GM19328 (cell line): ENCODE measurements around the gene ETNK2.

ENCODE experiments used
- ATAC-seq: cut with Tn5 transposase; IDR thresholded peaks from one replicate; pipeline ENCODE4 v1.9.1; 2021; ENCODE audit warnings: mild to moderate bottlenecking, moderate library complexity; ENCODE audit not compliant: unreplicated experiment

The ETNK2 gene

GRCh38 chr1:204151552-204152309 lies at the start of gene ETNK2:
ETNK2 (minus strand) TSS chr1:204152044; CDS start chr1:204151852, 192 bp downstream.
- no peak for ATAC-seq

GRCh38 chr1:204201348-204202040 lies 49.6 kb upstream of the ETNK2 start:
- no peak for ATAC-seq

GRCh38 chr1:204199579-204199978 lies 47.7 kb upstream of the ETNK2 start:
- no peak for ATAC-seq

- no peak for ATAC-seq
Observed at GRCh38 chr1:204198348-204199340, 46.8 kb upstream of the ETNK2 start.

GRCh38 chr1:204197068-204197467 lies 45.2 kb upstream of the ETNK2 start:
- no peak for ATAC-seq

- ATAC-seq = no peak
Observed at GRCh38 chr1:204196068-204196795, 44.4 kb upstream of the ETNK2 start, which contains the start of gene KISS1. KISS1 (minus strand) TSS chr1:204196491; CDS start chr1:204192876, 3,615 bp downstream.

GRCh38 chr1:204194771-204195170 lies 42.9 kb upstream of the ETNK2 start:
- no peak for ATAC-seq

GRCh38 chr1:204194080-204194479 lies 42.2 kb upstream of the ETNK2 start:
- ATAC-seq = no peak

- ATAC-seq = no peak
Observed at GRCh38 chr1:204192589-204193352, 40.9 kb upstream of the ETNK2 start.

GRCh38 chr1:204192046-204192445 lies 40.2 kb upstream of the ETNK2 start:
- no peak for ATAC-seq

GRCh38 chr1:204191456-204191855 lies 39.6 kb upstream of the ETNK2 start:
- no peak for ATAC-seq

- no peak for ATAC-seq
Observed at GRCh38 chr1:204190212-204191211, 38.7 kb upstream of the ETNK2 start.

GRCh38 chr1:204188959-204189639 lies 37.3 kb upstream of the ETNK2 start:
- ATAC-seq = no peak

- no peak for ATAC-seq
Observed at GRCh38 chr1:204186597-204186996, 34.8 kb upstream of the ETNK2 start.

- ATAC-seq = no peak
Observed at GRCh38 chr1:204181116-204181515, 29.3 kb upstream of the ETNK2 start.

- no peak for ATAC-seq
Observed at GRCh38 chr1:204180133-204180532, 28.3 kb upstream of the ETNK2 start.

- no peak for ATAC-seq
Observed at GRCh38 chr1:204178487-204179281, 26.8 kb upstream of the ETNK2 start.
